ENCODE results near the gene LITAF. TPM values are rescaled to one million over a fixed set of nuclear protein-coding genes. Genes with fewer than 3 reads are reported as not detected.
"Not testable (repeated sequence)": the region's sequence is repeated elsewhere in the genome, so short reads cannot be mapped to it uniquely, and the experiment has no call there.

The LITAF gene
- total RNA-seq, 1 experiment from 2014 or later: 244 TPM

DNA sequence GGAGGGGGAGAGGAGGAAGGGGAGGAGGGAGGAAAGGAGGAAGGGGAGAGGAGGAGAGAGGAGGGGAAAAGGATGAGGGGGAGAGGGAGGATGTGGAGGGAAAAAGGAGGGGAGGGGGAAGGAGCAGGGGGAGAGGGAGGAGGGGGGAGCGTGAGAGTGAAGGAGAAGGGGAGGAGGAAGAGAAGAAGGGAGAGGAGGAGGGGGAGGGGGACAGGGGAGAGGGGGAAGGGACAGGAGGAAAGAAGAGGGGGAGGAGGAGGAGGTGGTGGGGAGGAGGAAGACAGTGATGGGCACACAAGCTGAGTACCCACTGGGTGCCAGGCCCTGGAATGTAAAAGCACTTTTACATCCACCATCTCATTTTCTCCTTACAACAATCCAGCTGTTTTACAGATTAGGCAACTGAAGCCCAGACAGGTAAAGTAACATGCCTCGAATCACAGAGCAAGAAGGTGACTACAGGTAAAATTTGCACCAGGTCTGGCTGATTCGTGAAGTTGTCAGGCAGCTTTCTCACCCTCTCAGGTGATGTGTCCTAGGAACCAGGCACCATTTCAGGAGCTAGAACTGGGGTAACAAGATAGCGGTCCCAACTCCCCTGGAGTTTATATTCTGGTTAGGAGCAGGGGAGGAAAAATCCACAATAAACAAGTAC lies 10.0 kb upstream of the LITAF start:
- Histone ChIP-seq H3K4me1 (replicated peaks; ENCODE audit: insufficient read depth) (peaks cover 41% of the 10 kb centered on the region), H3K4me3 (no peak overlapping the region), H3F3A (ENCODE audit: insufficient read depth, low read depth) (peaks cover 31% of the 10 kb centered on the region), H3K79me2 (ENCODE audit: low read depth) (no peaks in the 10 kb centered on the region), H3K27me3 (ENCODE audit: insufficient read depth, low read depth) (no peaks in the 10 kb centered on the region), H3K27ac (peak overlapping the region; percentile 84), H3K9me3 (ENCODE audit: insufficient read depth, low read depth) (no peaks in the 10 kb centered on the region), H4K20me1 (ENCODE audit: insufficient read depth) (no peaks in the 10 kb centered on the region), H2AFZ (0 out of 2 replicates have a peak overlapping the region, but pooled peaks have one; percentile 6), H3K4me2 (peak overlapping the region; percentile 43), H3K36me3 (ENCODE audit: low read depth) (no peaks in the 10 kb centered on the region), H3K9me2 (ENCODE audit: insufficient read depth) (no peaks in the 10 kb centered on the region)
- POLR2A ChIA-PET (ENCODE audit: unreplicated experiment): interaction anchor here (0.5 to 1.5 kb wide), 7 partner anchors 10 to 879 kb away, joined by 4 to 42 read pairs (median 5); partner anchors contain the start of gene LITAF
- CTCF ChIA-PET: interaction anchor here (0.5 to 1.4 kb wide), 7 partner anchors 10 to 472 kb away, joined by 3 to 6 read pairs (median 3); partner anchors contain the start of gene LITAF
- intact Hi-C loops (cut with micrococcal nuclease; ENCODE audit: unreplicated experiment): loop anchor here (1.0 kb wide), 2 partner anchors 16 to 44 kb away; no protein-coding TSS in a partner anchor
- peak in 1 of 2 experiments; percentile 69 for DNase-seq
- TF ChIP-seq EZH2 (IDR thresholded peaks at IDR 0.05; ENCODE audit: low read depth): no peak
- TF ChIP-seq, protein P1, sequence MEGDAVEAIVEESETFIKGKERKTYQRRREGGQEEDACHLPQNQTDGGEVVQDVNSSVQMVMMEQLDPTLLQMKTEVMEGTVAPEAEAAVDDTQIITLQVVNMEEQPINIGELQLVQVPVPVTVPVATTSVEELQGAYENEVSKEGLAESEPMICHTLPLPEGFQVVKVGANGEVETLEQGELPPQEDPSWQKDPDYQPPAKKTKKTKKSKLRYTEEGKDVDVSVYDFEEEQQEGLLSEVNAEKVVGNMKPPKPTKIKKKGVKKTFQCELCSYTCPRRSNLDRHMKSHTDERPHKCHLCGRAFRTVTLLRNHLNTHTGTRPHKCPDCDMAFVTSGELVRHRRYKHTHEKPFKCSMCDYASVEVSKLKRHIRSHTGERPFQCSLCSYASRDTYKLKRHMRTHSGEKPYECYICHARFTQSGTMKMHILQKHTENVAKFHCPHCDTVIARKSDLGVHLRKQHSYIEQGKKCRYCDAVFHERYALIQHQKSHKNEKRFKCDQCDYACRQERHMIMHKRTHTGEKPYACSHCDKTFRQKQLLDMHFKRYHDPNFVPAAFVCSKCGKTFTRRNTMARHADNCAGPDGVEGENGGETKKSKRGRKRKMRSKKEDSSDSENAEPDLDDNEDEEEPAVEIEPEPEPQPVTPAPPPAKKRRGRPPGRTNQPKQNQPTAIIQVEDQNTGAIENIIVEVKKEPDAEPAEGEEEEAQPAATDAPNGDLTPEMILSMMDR (conservative IDR thresholded peaks at IDR 0.05): no peak
- no TSS peak for BruUV-seq (replicated peaks)

DNA sequence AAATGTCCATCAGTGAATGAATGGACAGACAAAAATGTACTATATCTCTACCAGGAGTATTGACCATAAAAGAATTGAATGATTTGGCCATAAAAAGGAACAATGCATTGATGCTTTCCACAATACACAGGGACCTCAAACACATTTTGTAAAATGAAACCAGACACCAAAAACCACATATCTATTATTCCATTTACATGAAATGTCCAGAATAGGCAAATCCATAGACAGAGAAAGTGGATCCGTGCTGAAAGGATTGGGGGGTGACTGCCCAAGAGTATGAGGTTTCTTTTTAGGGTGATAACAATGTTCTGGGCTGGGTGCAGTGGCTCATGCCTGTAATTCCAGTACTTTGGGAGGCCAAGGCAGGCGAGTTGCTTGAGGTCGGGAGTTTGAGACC lies 6.9 kb upstream of the LITAF start:
- intact Hi-C loops (cut with micrococcal nuclease; ENCODE audit: unreplicated experiment): no loop called here
- Histone ChIP-seq H3F3A (ENCODE audit: insufficient read depth, low read depth) (peaks cover 31% of the 10 kb centered on the region), H3K9me3 (ENCODE audit: insufficient read depth, low read depth) (no peaks in the 10 kb centered on the region), H3K4me2 (no peak overlapping the region), H3K27me3 (ENCODE audit: insufficient read depth, low read depth) (no peaks in the 10 kb centered on the region), H3K4me1 (replicated peaks; ENCODE audit: insufficient read depth) (peaks cover 41% of the 10 kb centered on the region), H2AFZ (no peak overlapping the region), H3K4me3 (no peak overlapping the region), H4K20me1 (ENCODE audit: insufficient read depth) (no peaks in the 10 kb centered on the region), H3K79me2 (ENCODE audit: low read depth) (no peaks in the 10 kb centered on the region), H3K9me2 (ENCODE audit: insufficient read depth) (no peaks in the 10 kb centered on the region), H3K27ac (no peak overlapping the region), H3K36me3 (ENCODE audit: low read depth) (no peaks in the 10 kb centered on the region)
- TF ChIP-seq EZH2 (IDR thresholded peaks at IDR 0.05; ENCODE audit: low read depth): no peak
- BruUV-seq (replicated peaks): no TSS peak
- no peak for DNase-seq
- ChIA-PET CTCF (no interaction called here), POLR2A (ENCODE audit: unreplicated experiment) (interaction anchor here (0.7 kb wide), 2 partner anchors 9 to 58 kb away, joined by 4 to 55 read pairs; no protein-coding TSS in a partner anchor)

DNA sequence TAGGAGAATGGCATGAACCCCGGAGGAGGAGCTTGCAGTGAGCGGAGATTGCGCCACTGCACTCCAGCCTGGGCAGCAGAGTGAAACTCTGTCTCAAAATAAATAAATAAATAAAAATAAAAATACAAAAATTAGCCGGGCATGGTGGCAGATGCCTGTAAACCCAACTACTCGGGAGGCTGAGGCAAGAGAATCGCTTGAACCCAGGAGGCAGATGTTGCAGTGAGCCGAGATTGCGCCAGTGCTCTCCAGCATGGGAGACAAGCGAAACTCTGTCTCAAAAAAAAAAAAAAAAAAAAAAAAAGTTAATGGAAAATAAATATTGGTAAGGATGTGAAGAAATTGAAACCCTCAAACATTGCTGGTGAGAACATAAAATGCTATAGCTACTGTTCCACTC lies 6.4 kb upstream of the LITAF start:
- H2AFZ ChIP-seq; H3K36me3 ChIP-seq (ENCODE audit: low read depth); CTCF ChIA-PET; BruUV-seq (replicated peaks); H3K9me2 ChIP-seq (ENCODE audit: insufficient read depth); intact Hi-C loops (cut with micrococcal nuclease; ENCODE audit: unreplicated experiment); H3K27me3 ChIP-seq (ENCODE audit: insufficient read depth, low read depth); H3K4me3 ChIP-seq; H3K9me3 ChIP-seq (ENCODE audit: insufficient read depth, low read depth); H3K79me2 ChIP-seq (ENCODE audit: low read depth); H3K27ac ChIP-seq; H4K20me1 ChIP-seq (ENCODE audit: insufficient read depth); DNase-seq; H3K4me2 ChIP-seq: not testable (repeated sequence)
- POLR2A ChIA-PET (ENCODE audit: unreplicated experiment): interaction anchor here (0.7 kb wide), 2 partner anchors 9 to 57 kb away, joined by 4 to 55 read pairs; no protein-coding TSS in a partner anchor
- peaks cover 38% of the 10 kb centered on the region for H3K4me1 ChIP-seq (replicated peaks; ENCODE audit: insufficient read depth)
- H3F3A ChIP-seq (ENCODE audit: insufficient read depth, low read depth): peaks cover 31% of the 10 kb centered on the region

GRCh38 chr16:11591630-11592029 lies 4.9 kb upstream of the LITAF start:
- H3K79me2 ChIP-seq (ENCODE audit: low read depth); H3K9me2 ChIP-seq (ENCODE audit: insufficient read depth); H4K20me1 ChIP-seq (ENCODE audit: insufficient read depth); H3K4me3 ChIP-seq; BruUV-seq (replicated peaks); H3K27me3 ChIP-seq (ENCODE audit: insufficient read depth, low read depth); POLR2A ChIA-PET (ENCODE audit: unreplicated experiment); H3K27ac ChIP-seq; H3K9me3 ChIP-seq (ENCODE audit: insufficient read depth, low read depth); intact Hi-C loops (cut with micrococcal nuclease; ENCODE audit: unreplicated experiment); CTCF ChIA-PET; DNase-seq; H3K36me3 ChIP-seq (ENCODE audit: low read depth); H2AFZ ChIP-seq; H3K4me2 ChIP-seq: not testable (repeated sequence)
- Histone ChIP-seq H3K4me1 (replicated peaks; ENCODE audit: insufficient read depth) (peaks cover 28% of the 10 kb centered on the region), H3F3A (ENCODE audit: insufficient read depth, low read depth) (peaks cover 19% of the 10 kb centered on the region; the same call in 1 of the 2 replicates)
